ENCODE results near the gene FAT4. TPM values are rescaled to one million over a fixed set of nuclear protein-coding genes. Genes with fewer than 3 reads are reported as not detected.

Gene FAT4
- total RNA-seq: 1 to 10 TPM; 1.8 to 8.6 (median 2.8) TPM

DNA sequence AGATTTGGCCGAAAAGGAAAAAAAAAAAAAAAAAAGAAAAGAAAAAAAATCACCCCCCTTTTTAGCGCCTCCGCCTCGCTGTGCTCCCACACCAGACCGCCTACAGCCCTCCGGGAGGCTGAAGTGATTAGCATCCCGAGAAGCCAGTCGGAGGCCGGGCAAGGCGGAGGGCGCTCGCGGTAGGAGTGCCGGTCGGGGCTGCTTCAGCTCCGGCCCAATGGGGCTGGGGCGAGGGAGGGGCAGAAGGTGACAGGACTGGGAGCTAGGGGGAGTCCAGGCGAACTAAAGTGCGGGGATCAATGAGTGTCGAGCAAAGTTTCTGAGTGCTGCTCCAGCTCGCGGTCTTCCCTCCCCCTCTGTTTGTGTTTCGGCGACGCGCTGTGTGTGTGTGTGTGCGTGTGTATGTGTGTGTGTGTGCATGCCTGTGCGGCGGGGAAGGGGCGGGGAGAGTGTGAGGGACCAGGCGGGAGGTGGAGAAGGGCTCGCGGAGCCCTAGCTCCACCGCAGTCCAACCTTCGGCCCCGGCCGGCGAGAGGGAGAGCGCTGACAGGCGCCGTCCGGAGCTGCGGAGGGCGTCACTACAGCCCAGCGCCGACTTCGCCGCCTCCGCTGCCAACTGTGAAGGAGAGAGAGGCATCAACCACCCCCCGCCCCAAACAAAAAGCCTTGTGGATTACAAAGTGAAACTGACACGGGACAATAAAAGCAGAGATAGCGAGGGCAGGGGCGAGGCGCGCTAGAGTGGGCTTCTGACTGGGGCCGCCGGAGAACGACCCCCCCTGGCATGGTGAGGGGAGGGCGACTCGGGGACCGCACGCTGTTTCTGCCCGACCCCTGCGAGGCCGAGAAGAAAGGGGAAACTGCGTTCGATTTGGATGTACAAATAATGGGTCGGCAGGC lies at the start of gene FAT4:
TSS of gene FAT4 (plus strand) at position 280 of the 900 bp plus-strand sequence. CDS start 1,457 bp downstream, outside the sequence.
- DNase-seq (ENCODE audit: low spot score in 2 of 2): peak; percentile 89 to 98
- 1% methylated on average over 56 to 68 of the region's 68 CpGs for WGBS, 2 donors
- intact Hi-C loops (cut with DNase I; ENCODE audit: low total_unique reads): no loop called here
- TF ChIP-seq POLR2A (IDR thresholded peaks at IDR 0.05) (no peak), CTCF (IDR thresholded peaks at IDR 0.05) (peak in 1 of 3 donors; percentile 46)
- H3K4me3 ChIP-seq (ENCODE audit: low read depth, poor library complexity, severe bottlenecking): peak within 1 kb of the TSS; percentile 73

DNA sequence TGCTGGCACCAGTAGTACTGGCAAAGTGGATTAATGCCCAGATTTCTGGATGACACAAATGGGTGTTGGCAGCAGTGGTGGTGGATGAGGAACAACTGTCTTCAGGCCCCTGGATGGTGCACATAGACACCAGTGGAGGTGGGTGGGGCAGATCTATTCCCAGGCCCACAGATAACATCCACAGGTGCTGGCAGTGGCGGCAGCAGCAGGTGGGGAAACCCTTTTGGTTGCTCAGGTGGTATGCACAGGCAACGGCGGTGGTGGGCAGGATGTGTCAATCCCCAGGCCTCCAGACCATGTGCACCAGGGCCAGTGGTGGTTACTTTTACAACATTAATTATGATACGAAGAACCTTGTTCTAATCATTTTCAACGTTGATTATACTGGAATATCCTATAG lies 48.9 kb upstream of the FAT4 start:
- TF ChIP-seq POLR2A (IDR thresholded peaks at IDR 0.05) (no peak), CTCF (IDR thresholded peaks at IDR 0.05) (no peak)
- DNase-seq (ENCODE audit: low spot score in 2 of 2): no peak
- intact Hi-C loops (cut with DNase I; ENCODE audit: low total_unique reads): no loop called here
- 80 to 86% methylated on average over 5 of the region's 5 CpGs for WGBS, 2 donors
- H3K4me3 ChIP-seq (ENCODE audit: low read depth, poor library complexity, severe bottlenecking): no peak overlapping the region

DNA sequence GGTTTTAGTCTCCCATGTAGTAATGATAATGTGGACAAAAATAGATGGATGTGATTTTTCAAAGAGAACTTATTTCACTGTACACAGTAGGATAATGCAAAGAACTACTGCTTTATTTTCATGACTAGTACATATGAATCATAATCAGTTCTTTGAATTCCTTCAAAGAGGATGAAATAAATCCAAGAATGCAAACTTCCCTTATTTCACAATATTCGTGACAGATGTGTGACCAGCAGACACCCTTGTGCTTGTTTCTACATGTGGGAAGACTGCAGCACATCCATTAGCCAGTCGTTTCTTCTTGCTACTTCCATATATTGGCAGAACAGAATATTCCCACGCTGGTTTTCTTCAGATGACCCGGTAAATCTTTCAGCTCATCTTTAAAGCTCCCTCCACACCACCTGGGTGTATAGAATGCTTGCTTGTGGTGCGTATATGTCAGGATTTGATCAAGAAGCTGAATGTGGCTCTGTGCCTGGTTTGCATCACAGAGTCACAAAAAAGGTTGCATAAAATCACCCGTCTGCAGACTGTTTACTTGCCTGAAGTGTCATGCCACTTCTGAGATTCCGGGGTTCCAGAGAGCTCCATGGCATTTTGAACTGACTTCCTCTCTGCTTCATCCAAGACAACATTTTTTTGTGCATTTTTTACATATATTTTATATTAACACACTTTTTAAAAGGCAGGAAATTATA lies 47.7 kb upstream of the FAT4 start:
- TF ChIP-seq POLR2A (IDR thresholded peaks at IDR 0.05) (no peak), CTCF (IDR thresholded peaks at IDR 0.05) (no peak)
- DNase-seq (ENCODE audit: low spot score in 2 of 2): no peak
- H3K4me3 ChIP-seq (ENCODE audit: low read depth, poor library complexity, severe bottlenecking): no peak overlapping the region
- 30 to 32% methylated on average over 7 of the region's 7 CpGs for WGBS, 2 donors
- intact Hi-C loops (cut with DNase I; ENCODE audit: low total_unique reads): no loop called here

DNA sequence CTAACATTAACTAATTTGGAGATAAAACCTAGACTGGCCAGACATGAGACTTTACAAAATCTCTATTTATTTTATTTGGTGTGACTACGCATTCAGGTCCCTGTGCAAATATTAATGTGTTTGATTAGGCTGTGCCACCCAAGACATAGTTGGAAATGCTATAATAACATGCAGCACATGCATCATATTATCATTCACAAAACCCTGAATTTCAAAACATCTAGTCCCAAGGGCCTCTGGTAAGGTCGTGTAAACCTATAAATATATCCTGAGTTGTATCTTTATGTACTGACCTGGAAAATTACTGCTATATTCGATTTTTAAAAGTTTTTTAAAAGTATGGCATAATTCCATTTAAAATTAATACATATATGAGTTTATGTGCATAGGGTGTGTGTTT lies 47.1 kb upstream of the FAT4 start:
- TF ChIP-seq CTCF (IDR thresholded peaks at IDR 0.05): no peak
- no peak for TF ChIP-seq POLR2A (IDR thresholded peaks at IDR 0.05)
- intact Hi-C loops (cut with DNase I; ENCODE audit: low total_unique reads): no loop called here
- H3K4me3 ChIP-seq (ENCODE audit: low read depth, poor library complexity, severe bottlenecking): no peak overlapping the region
- 50 to 68% methylated on average over 3 of the region's 3 CpGs for WGBS, 2 donors
- no peak for DNase-seq (ENCODE audit: low spot score in 2 of 2)

- no peak for TF ChIP-seq CTCF (IDR thresholded peaks at IDR 0.05)
- no peak for TF ChIP-seq POLR2A (IDR thresholded peaks at IDR 0.05)
- no peak overlapping the region for H3K4me3 ChIP-seq (ENCODE audit: low read depth, poor library complexity, severe bottlenecking)
- intact Hi-C loops (cut with DNase I; ENCODE audit: low total_unique reads): no loop called here
- 91 to 92% methylated on average over 5 of the region's 5 CpGs for WGBS, 2 donors
- DNase-seq (ENCODE audit: low spot score in 2 of 2): no peak
Measured at GRCh38 chr4:125268068-125268755, 46.5 kb upstream of the FAT4 start.

All from lower leg skin (tissue), 4 donors.